ENCODE data around the gene TOMM22.
"Not testable (repeated sequence)": the region's sequence is repeated elsewhere in the genome, so short reads cannot be mapped to it uniquely, and the experiment has no call there.

Gene TOMM22

GRCh38 chr22:38681582-38682335, at the start of gene TOMM22:
TSS of gene TOMM22 (plus strand) at chr22:38681957. CDS start at chr22:38681979, 22 bp downstream.
- DNase-seq (ENCODE audit: low read depth in 4 of 4, low spot score in 1 of 4): peak; percentile 58 to 82 (median 70)

GRCh38 chr22:38632528-38632927, 49.2 kb upstream of the TOMM22 start:
- DNase-seq (ENCODE audit: low read depth in 4 of 4, low spot score in 1 of 4): no peak

- DNase-seq (ENCODE audit: low read depth in 4 of 4, low spot score in 1 of 4): no peak
These were observed 43.5 kb upstream of the TOMM22 start for GRCh38 chr22:38638216-38638615.

- no peak for DNase-seq (ENCODE audit: low read depth in 4 of 4, low spot score in 1 of 4)
These were observed 43.0 kb upstream of the TOMM22 start for GRCh38 chr22:38638728-38639127.

GRCh38 chr22:38641476-38642040, 40.2 kb upstream of the TOMM22 start:
- DNase-seq (ENCODE audit: low read depth in 4 of 4, low spot score in 1 of 4): no peak

GRCh38 chr22:38644245-38644644, 37.5 kb upstream of the TOMM22 start:
- DNase-seq (ENCODE audit: low read depth in 4 of 4, low spot score in 1 of 4): not testable (repeated sequence)

GRCh38 chr22:38645430-38645829, 36.3 kb upstream of the TOMM22 start:
- DNase-seq (ENCODE audit: low read depth in 4 of 4, low spot score in 1 of 4): no peak

GRCh38 chr22:38649841-38650522, 31.8 kb upstream of the TOMM22 start:
- DNase-seq (ENCODE audit: low read depth in 4 of 4, low spot score in 1 of 4): no peak

GRCh38 chr22:38652859-38653258, 28.9 kb upstream of the TOMM22 start:
- no peak for DNase-seq (ENCODE audit: low read depth in 4 of 4, low spot score in 1 of 4)

GRCh38 chr22:38653741-38654140, 28.0 kb upstream of the TOMM22 start:
- DNase-seq (ENCODE audit: low read depth in 4 of 4, low spot score in 1 of 4): no peak

- no peak for DNase-seq (ENCODE audit: low read depth in 4 of 4, low spot score in 1 of 4)
These were observed 26.1 kb upstream of the TOMM22 start for GRCh38 chr22:38655519-38656255.

GRCh38 chr22:38656256-38657044, 25.3 kb upstream of the TOMM22 start, which contains the start of the genes CBY1 and FAM227A:
TSS of gene CBY1 (plus strand) at chr22:38656638. CDS start at chr22:38668055, 11,417 bp downstream.
TSS of gene FAM227A (minus strand) at chr22:38656392. CDS start at chr22:38650168, 6,224 bp downstream.
- DNase-seq (ENCODE audit: low read depth in 4 of 4, low spot score in 1 of 4): peak; percentile 64 to 82 (median 76)

GRCh38 chr22:38657045-38657909, 24.5 kb upstream of the TOMM22 start:
- DNase-seq (ENCODE audit: low read depth in 4 of 4, low spot score in 1 of 4): peak in 2 of 4 experiments; percentile 10 to 20

- DNase-seq (ENCODE audit: low read depth in 4 of 4, low spot score in 1 of 4): no peak
These were observed 6.9 kb upstream of the TOMM22 start for GRCh38 chr22:38674888-38675287.

GRCh38 chr22:38675833-38676232, 5.9 kb upstream of the TOMM22 start:
- no peak for DNase-seq (ENCODE audit: low read depth in 4 of 4, low spot score in 1 of 4)

GRCh38 chr22:38684895-38685294, 3.1 kb downstream of the TOMM22 start:
- DNase-seq (ENCODE audit: low read depth in 4 of 4, low spot score in 1 of 4): no peak

- DNase-seq (ENCODE audit: low read depth in 4 of 4, low spot score in 1 of 4): no peak
These were observed 4.0 kb downstream of the TOMM22 start for GRCh38 chr22:38685761-38686160.

GRCh38 chr22:38689651-38690050, 7.9 kb downstream of the TOMM22 start:
- no peak for DNase-seq (ENCODE audit: low read depth in 4 of 4, low spot score in 1 of 4)

GRCh38 chr22:38694049-38694448, 12.3 kb downstream of the TOMM22 start:
- no peak for DNase-seq (ENCODE audit: low read depth in 4 of 4, low spot score in 1 of 4)
